GM12878 (cell line): ENCODE results near the gene TMEM120B. TPM values are rescaled to one million over a fixed set of nuclear protein-coding genes. Genes with fewer than 3 reads are reported as not detected.

ENCODE experiments used
- ATAC-seq: fragments of 200-7000 bp; cut with Tn5 transposase; 3 replicates; pipeline ENCODE4 v1.9.1; 2020; ENCODE audit warnings: mild to moderate bottlenecking, moderate library complexity
- BruUV-seq: library from RNA; stranded (reverse); fragments of 400-500 nt; replicated peaks from 2 replicates; lab custom pipeline; 2021; lab: Mats Ljungman, UMichigan
- CTCF ChIA-PET: fragments of 300-600 bp; sonication (Branson Sonifier 250); formaldehyde crosslinking; extraction: SDS; loops from one replicate; lab custom pipeline; 2021; ENCODE audit warnings: inconsistent platforms; lab: Yijun Ruan, JAX
- POLR2A ChIA-PET: fragments of 350-600 bp; formaldehyde crosslinking; extraction: SDS; loops from one replicate; lab custom pipeline; 2021; ENCODE audit warnings: inconsistent platforms; lab: Charles Lee
- RAD21 ChIA-PET: fragments of 300-600 bp; sonication (Branson Sonifier 250); formaldehyde crosslinking; loops from one replicate; lab custom pipeline; 2023; ENCODE audit warnings: antibody characterized with exemption; ENCODE audit not compliant: unreplicated experiment; lab: Charles Lee
- SMC1A ChIA-PET: fragments of 300-600 bp; sonication (Branson Sonifier 250); formaldehyde crosslinking; loops from one replicate; lab custom pipeline; 2023; ENCODE audit not compliant: unreplicated experiment, uncharacterized antibody; lab: Charles Lee
- DNase-seq: peaks from one replicate; pipeline ENCODE4 v3.0.0-alpha.2; 2011; ENCODE audit warnings: low read depth, low spot score
- FAIRE-seq: peaks from 3 replicates; lab custom pipeline; 2011; peaks lifted over from hg19 to GRCh38; lab: Jason Lieb, UNC
- H2AFZ ChIP-seq: 2 replicates; pipeline ENCODE4 v1.6.0; 2011; ENCODE audit warnings: low read depth, low read length, control low read depth; ENCODE audit not compliant: control insufficient read depth
- H3K27ac ChIP-seq: 2 replicates; pipeline ENCODE4 v1.5.1; 2011; ENCODE audit warnings: control low read depth; ENCODE audit not compliant: control insufficient read depth, insufficient read depth
- H3K27me3 ChIP-seq, 2 experiments: replicated peaks in 1 of 2; 2 replicates each; pipeline versions ENCODE4 v1.6.0 to v1.6.1; 2011; ENCODE audit warnings: low read length in 1 of 2; ENCODE audit not compliant: control insufficient read depth in 2 of 2, insufficient read depth in 2 of 2
- H3K36me3 ChIP-seq, 2 experiments: 2 replicates each; pipeline ENCODE4 v1.5.1; 2011; ENCODE audit warnings: low read length in 1 of 2; ENCODE audit not compliant: control insufficient read depth in 2 of 2, insufficient read depth in 2 of 2
- H3K4me1 ChIP-seq: 2 replicates; pipeline ENCODE4 v1.6.1; 2011; ENCODE audit warnings: mild to moderate bottlenecking, low read length, moderate library complexity, mixed read lengths; ENCODE audit not compliant: control insufficient read depth, insufficient read depth
- H3K4me2 ChIP-seq: 2 replicates; pipeline ENCODE4 v1.6.0; 2011; ENCODE audit warnings: control low read depth; ENCODE audit not compliant: control insufficient read depth, insufficient read depth
- H3K4me3 ChIP-seq: fragments of 200-600 bp; sonication (generic); 2 replicates; pipeline ENCODE4 v1.5.1; 2016
- H3K79me2 ChIP-seq: 2 replicates; pipeline ENCODE4 v1.6.0; 2011; ENCODE audit warnings: low read length; ENCODE audit not compliant: control insufficient read depth, insufficient read depth
- H3K9ac ChIP-seq: 2 replicates; pipeline ENCODE4 v1.8.0; 2011; ENCODE audit warnings: low read length, control low read depth, mixed read lengths; ENCODE audit not compliant: control insufficient read depth, insufficient read depth
- H3K9me3 ChIP-seq: replicated peaks from 3 replicates; pipeline ENCODE4 v1.5.1; 2011; ENCODE audit warnings: mild to moderate bottlenecking, low read length; ENCODE audit not compliant: control insufficient read depth, insufficient read depth
- H4K20me1 ChIP-seq: 2 replicates; pipeline ENCODE4 v1.6.0; 2011; ENCODE audit not compliant: control insufficient read depth, insufficient read depth
- ATF7 ChIP-seq: fragments of 450-650 bp; IDR thresholded peaks from 2 replicates; pipeline ENCODE4 v1.6.1; 2016; ENCODE audit warnings: low read depth, mild to moderate bottlenecking
- BRCA1 ChIP-seq: IDR thresholded peaks from 2 replicates; pipeline ENCODE4 v1.6.1; 2011; ENCODE audit warnings: low read depth, low read length, improper control_type of control experiment
- CBX3 ChIP-seq: fragments of 200-600 bp; sonication (generic); IDR thresholded peaks from 2 replicates; pipeline ENCODE4 v1.6.1; 2016; ENCODE audit warnings: low read depth, borderline replicate concordance
- EGR1 ChIP-seq, 2 experiments: IDR thresholded peaks; 1 replicate in 1 of 2; 2 replicates in 1 of 2; pipeline ENCODE4 v1.6.1; 2011 to 2012; ENCODE audit warnings: low read depth in 2 of 2, low read length in 2 of 2, borderline replicate concordance in 1 of 2, mild to moderate bottlenecking in 1 of 2, moderate library complexity in 1 of 2
- IKZF1 ChIP-seq: fragments of 450-650 bp; conservative IDR thresholded peaks from 2 replicates; pipeline ENCODE4 v1.6.1; 2017; ENCODE audit warnings: antibody characterized with exemption, mild to moderate bottlenecking
- IKZF2 ChIP-seq, 2 experiments: fragments of 450-650 bp; IDR thresholded peaks; 2 replicates each; pipeline ENCODE4 v1.6.1; 2017; ENCODE audit warnings: mild to moderate bottlenecking in 2 of 2, moderate library complexity in 2 of 2
- NFXL1 ChIP-seq: fragments of 450-650 bp; IDR thresholded peaks from 2 replicates; pipeline ENCODE4 v1.6.1; 2017; ENCODE audit warnings: antibody characterized with exemption, mild to moderate bottlenecking, borderline replicate concordance
- NR2F1 ChIP-seq: fragments of 450-650 bp; conservative IDR thresholded peaks from 2 replicates; pipeline ENCODE4 v1.6.1; 2017; ENCODE audit warnings: mild to moderate bottlenecking
- PAX5 ChIP-seq: IDR thresholded peaks from 2 replicates; pipeline ENCODE4 v1.6.1; 2011; ENCODE audit warnings: low read depth, low read length, borderline replicate concordance
- PAX8 ChIP-seq: fragments of 450-650 bp; IDR thresholded peaks from 2 replicates; pipeline ENCODE4 v1.6.1; 2017; ENCODE audit warnings: mild to moderate bottlenecking, moderate library complexity
- WRNIP1 ChIP-seq: IDR thresholded peaks from 2 replicates; pipeline ENCODE4 v1.6.1; 2011; ENCODE audit warnings: low read depth, low read length, improper control_type of control experiment, borderline replicate concordance
- ZNF384 ChIP-seq: IDR thresholded peaks from 2 replicates; pipeline ENCODE4 v1.6.1; 2012; ENCODE audit warnings: low read depth, mild to moderate bottlenecking, low read length, improper control_type of control experiment, borderline replicate concordance
- ZNF622 ChIP-seq: fragments of 450-650 bp; IDR thresholded peaks from 2 replicates; pipeline ENCODE4 v1.6.1; 2017; ENCODE audit warnings: mild to moderate bottlenecking, inconsistent platforms
- WGBS: methylation state at CpG from one replicate; pipeline ENCODE4 v1.1.6; 2016; ENCODE audit warnings: low lambda C conversion rate; ENCODE audit not compliant: insufficient replicate concordance, insufficient coverage; ENCODE audit errors: missing lambda C conversion rate; 5-methylcytosine and 5-hydroxymethylcytosine counted together
- in situ Hi-C: fragments of 300-500 bp; cut with MboI; formaldehyde crosslinking; loops from 9 replicates; pipeline ENCODE4 v1.14.3; 2018; ENCODE audit warnings: mixed read lengths
- intact Hi-C: fragments of 100-400 bp; cut with micrococcal nuclease; formaldehyde crosslinking; loops from one replicate; pipeline ENCODE4 v1.14.2; 2022; ENCODE audit not compliant: unreplicated experiment
- polyA plus RNA-seq, 11 experiments: library from polyadenylated mRNA; depleted of rRNA in 4 of 11; unstranded in 6 of 11; stranded (reverse) in 5 of 11; fragments of >200 nt; fragmentation: Nextera tagmentation in 4 of 11; fragmentation: Illumina TruSeq in 1 of 11; extraction: Ambion mirVana in 4 of 11; extraction: Trizol in 1 of 11; gene quantifications; 1 replicate in 1 of 11; 2 replicates in 10 of 11; pipeline versions ENCODE4 v1.2.1 to v1.2.3, GENCODE V29; 2011 to 2016; ENCODE audit warnings: inconsistent platforms in 2 of 11, missing spikeins in 2 of 11, low read depth in 1 of 11
- total RNA-seq, 4 experiments: library from RNA; depleted of rRNA in 3 of 4; stranded (reverse); fragments of >200 nt in 3 of 4; fragmentation: Illumina TruSeq in 1 of 4; extraction: Trizol in 1 of 4; gene quantifications; 2 replicates each; pipeline versions ENCODE4 v1.2.1 to v1.2.3, GENCODE V29; 2013 to 2021
- TF ChIP-seq, protein P1 (sequence below): fragments of 450-650 bp; IDR thresholded peaks from 2 replicates; pipeline ENCODE4 v1.6.1; 2016; ENCODE audit warnings: mild to moderate bottlenecking
- TF ChIP-seq, protein P2 (sequence below): IDR thresholded peaks from 2 replicates; pipeline ENCODE4 v1.6.1; 2011; ENCODE audit warnings: low read depth, mild to moderate bottlenecking, low read length, moderate library complexity, borderline replicate concordance; ENCODE audit errors: extremely low read depth

The TMEM120B gene
- total and polyA plus RNA-seq, 10 of the 15 experiments (the other 5 are each of a cell fraction or from before 2014, with no cell fraction given): 4.0 to 26.2 (median 9.2) TPM

DNA sequence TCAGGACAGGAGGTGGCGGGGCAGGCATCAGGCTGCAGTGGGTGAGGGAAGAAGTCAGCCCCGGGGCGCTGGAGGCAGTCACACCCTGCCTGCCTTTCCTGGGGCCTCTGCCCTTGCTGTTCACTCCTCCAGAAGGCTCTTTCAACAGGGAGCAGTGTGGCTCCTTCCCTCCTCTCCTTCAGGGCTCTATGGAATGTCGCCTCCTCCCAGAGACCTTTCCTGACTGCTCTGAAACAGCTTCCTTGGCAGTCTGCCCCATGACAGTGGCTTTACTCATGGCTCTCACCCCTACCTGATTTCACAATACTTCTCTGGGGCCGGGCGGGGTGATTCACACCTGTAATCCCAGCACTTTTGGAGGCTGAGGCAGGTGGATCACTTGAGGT is 73.9 kb downstream of the TMEM120B start:
- FAIRE-seq: no peak

DNA sequence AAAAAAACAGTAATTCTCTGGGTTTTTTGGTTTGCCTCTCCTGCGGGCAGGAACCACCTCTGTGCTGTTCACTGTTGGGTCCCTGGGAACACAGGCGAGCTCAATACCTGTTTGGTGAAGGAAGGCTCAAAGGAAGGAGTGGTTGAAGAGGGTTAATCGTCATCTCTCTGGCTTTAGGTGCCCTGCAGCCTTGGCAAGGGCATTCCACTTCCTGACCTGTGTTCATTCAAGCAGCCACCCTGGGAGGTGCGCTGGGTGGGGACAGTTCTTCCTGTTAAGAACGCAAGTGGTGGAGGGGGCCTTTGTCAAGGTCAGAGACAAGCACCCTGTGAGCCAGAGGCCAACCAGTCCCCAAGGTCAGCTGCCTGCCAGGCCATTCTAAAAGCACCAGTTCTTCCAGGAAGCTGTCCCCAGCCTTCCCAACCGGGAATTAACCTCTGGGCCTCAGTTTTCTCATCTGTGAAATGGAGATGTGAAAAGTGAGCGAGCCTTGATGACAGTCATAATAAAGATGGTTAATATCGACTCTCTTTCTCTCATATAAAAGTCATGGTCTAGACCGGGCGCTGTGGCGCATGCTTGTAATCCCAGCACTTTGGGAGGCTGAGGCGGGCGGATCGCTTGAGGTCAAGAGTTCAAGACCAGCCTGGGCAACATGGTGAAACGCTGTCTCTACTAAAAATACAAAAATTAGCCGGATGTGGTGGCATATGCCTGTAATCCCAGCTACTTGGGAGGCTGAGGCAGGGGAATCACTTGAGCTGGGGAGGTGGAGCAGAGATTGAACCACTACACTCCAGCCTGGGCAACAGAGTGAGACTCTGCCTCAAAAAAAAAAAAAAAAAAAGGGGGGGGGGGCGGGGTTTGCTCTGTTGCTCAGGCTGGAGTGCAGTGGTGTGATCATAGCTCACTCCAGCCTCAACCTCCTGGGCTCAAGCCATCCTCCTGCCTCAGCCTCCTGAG is 74.8 kb downstream of the TMEM120B start:
- BruUV-seq: no TSS peak
- ATAC-seq (no peak), FAIRE-seq (no peak), DNase-seq (no peak)
- Histone ChIP-seq H3K79me2 (peaks cover 83% of the 10 kb centered on the region), H3K4me3 (peak overlapping the region; percentile 23; the same call in 1 of the 2 replicates), H3K4me1 (peaks cover 82% of the 10 kb centered on the region), H4K20me1 (no peaks in the 10 kb centered on the region), H2AFZ (no peak overlapping the region), H3K9ac (peak overlapping the region; percentile 38; the same call in 1 of the 2 replicates), H3K27ac (peak overlapping the region; percentile 90), H3K36me3 (peaks cover 3 to 10% of the 10 kb centered on the region in 2 experiments; a peak in 2 of 4 replicates), H3K4me2 (peak overlapping the region; percentile 38), H3K27me3 (no peaks in the 10 kb centered on the region), H3K9me3 (no peaks in the 10 kb centered on the region)
- SMC1A ChIA-PET: interaction anchor here (1.0 to 1.9 kb wide), 3 partner anchors 11 to 103 kb away, joined by 3 to 10 read pairs (median 3); no protein-coding TSS in a partner anchor
- intact Hi-C loops: no loop called here
- in situ Hi-C loops: no loop called here
- POLR2A ChIA-PET: interaction anchor here (0.5 to 1.5 kb wide), 4 partner anchors 15 to 210 kb away, joined by 6 to 22 read pairs (median 6); partner anchors contain the start of gene TMEM120B
- CTCF ChIA-PET: interaction anchor here (0.6 to 16.2 kb wide), 6 partner anchors 9 to 828 kb away, joined by 3 to 492 read pairs (median 3); partner anchors contain the start of gene PSMD9
- RAD21 ChIA-PET: interaction anchor here (0.6 to 9.7 kb wide), 5 partner anchors 7 to 953 kb away, joined by 3 to 230 read pairs (median 4); partner anchors contain the start of gene PSMD9
- 39% methylated on average over 16 of the region's 17 CpGs for WGBS
- TF ChIP-seq NR2F1 (0 out of 2 replicates have a peak, but pooled peaks have one; percentile 21), ZNF384 (no peak), IKZF1 (no peak), ZNF622 (no peak), PAX5 (peak; percentile 18; the same call in 1 of the 2 replicates), ATF7 (no peak), BRCA1 (no peak), IKZF2 (IDR thresholded peaks at IDR 0.05) (0 out of 4 replicates have a peak, but pooled peaks of 1 of the 2 experiments have one; percentile 11), WRNIP1 (no peak), NFXL1 (no peak)
- TF ChIP-seq, protein P1, sequence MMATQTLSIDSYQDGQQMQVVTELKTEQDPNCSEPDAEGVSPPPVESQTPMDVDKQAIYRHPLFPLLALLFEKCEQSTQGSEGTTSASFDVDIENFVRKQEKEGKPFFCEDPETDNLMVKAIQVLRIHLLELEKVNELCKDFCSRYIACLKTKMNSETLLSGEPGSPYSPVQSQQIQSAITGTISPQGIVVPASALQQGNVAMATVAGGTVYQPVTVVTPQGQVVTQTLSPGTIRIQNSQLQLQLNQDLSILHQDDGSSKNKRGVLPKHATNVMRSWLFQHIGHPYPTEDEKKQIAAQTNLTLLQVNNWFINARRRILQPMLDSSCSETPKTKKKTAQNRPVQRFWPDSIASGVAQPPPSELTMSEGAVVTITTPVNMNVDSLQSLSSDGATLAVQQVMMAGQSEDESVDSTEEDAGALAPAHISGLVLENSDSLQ: no peak
- TF ChIP-seq, protein P2, sequence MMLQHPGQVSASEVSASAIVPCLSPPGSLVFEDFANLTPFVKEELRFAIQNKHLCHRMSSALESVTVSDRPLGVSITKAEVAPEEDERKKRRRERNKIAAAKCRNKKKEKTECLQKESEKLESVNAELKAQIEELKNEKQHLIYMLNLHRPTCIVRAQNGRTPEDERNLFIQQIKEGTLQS: no peak

More for the DNA sequence above, 73.9 kb downstream of the TMEM120B start:
- Histone ChIP-seq H3K27me3 (no peaks in the 10 kb centered on the region), H4K20me1 (no peaks in the 10 kb centered on the region), H3K9ac (no peak overlapping the region; the same call in 1 of the 2 replicates)
- POLR2A ChIA-PET: interaction anchor here (0.5 to 6.5 kb wide), 2 partner anchors 6 to 211 kb away, joined by 6 to 114 read pairs; partner anchors contain the start of gene RHOF
- TF ChIP-seq EGR1 (IDR thresholded peaks at IDR 0.05; ENCODE audit: borderline replicate concordance in 1 of 2, low read depth in 2 of 2, low read length in 2 of 2): no peak
- no peak for TF ChIP-seq CBX3
- no peak for TF ChIP-seq PAX8
- TF ChIP-seq, all 136 proteins: peak for 0
- ATAC-seq: no peak
- Histone ChIP-seq H3K4me3 (no peak overlapping the region), H2AFZ (no peak overlapping the region), H3K9me3 (no peaks in the 10 kb centered on the region), H3K79me2 (peaks cover 78% of the 10 kb centered on the region), H3K4me1 (peaks cover 82% of the 10 kb centered on the region), H3K36me3 (peaks cover 3 to 10% of the 10 kb centered on the region in 2 experiments; a peak in 2 of 4 replicates), H3K4me2 (no peak overlapping the region; the same call in 1 of the 2 replicates), H3K27ac (peak overlapping the region; percentile 90)
- no TSS peak for BruUV-seq
- intact Hi-C loops: no loop called here
- DNase-seq: no peak
- ChIA-PET CTCF (interaction anchor here (1.0 to 16.2 kb wide), 4 partner anchors 8 to 25 kb away, joined by 3 to 492 read pairs (median 6); no protein-coding TSS in a partner anchor), RAD21 (no interaction called here), SMC1A (interaction anchor here (1.3 to 1.9 kb wide), 2 partner anchors 10 to 16 kb away, joined by 3 to 10 read pairs; no protein-coding TSS in a partner anchor)
- WGBS: 59% methylated on average over 6 of the region's 6 CpGs
- in situ Hi-C loops: no loop called here
